ENCODE measurements around the gene TOMM22.

GRCh38 chr22:38715176-38715764 is 33.5 kb downstream of the TOMM22 start:
- TF ChIP-seq YY1 (IDR thresholded peaks at IDR 0.05; ENCODE audit: insufficient read depth, insufficient read length) (no peak), ZNF274 (IDR thresholded peaks at IDR 0.05; ENCODE audit: low read depth, low read length) (no peak), SUZ12 (IDR thresholded peaks at IDR 0.05; ENCODE audit: extremely low read depth, insufficient read depth, insufficient read length) (no peak)

All from NT2/D1 (cell line).